MM.1S (cell line): ENCODE measurements around the gene PKNOX1.

ENCODE experiments used
- DNase-seq: peaks from one replicate; pipeline ENCODE4 v3.0.0-alpha.2; 2015
- H2AFZ ChIP-seq: fragments of 300-600 bp; sonication (generic); 2 replicates; pipeline ENCODE4 v1.6.0; 2016; ENCODE audit warnings: antibody characterized with exemption, low read length
- H3F3A ChIP-seq: fragments of 300-600 bp; sonication (generic); 2 replicates; pipeline ENCODE4 v1.6.1; 2016; ENCODE audit warnings: mild to moderate bottlenecking, antibody characterized with exemption, low read length, moderate library complexity, mixed read lengths; ENCODE audit not compliant: insufficient read depth
- H3K27ac ChIP-seq: fragments of 300-600 bp; sonication (generic); 2 replicates; pipeline ENCODE4 v1.5.1; 2016; ENCODE audit warnings: mild to moderate bottlenecking, low read length
- H3K27me3 ChIP-seq: fragments of 300-600 bp; sonication (generic); replicated peaks from 2 replicates; pipeline ENCODE4 v1.6.0; 2016; ENCODE audit warnings: low read length; ENCODE audit not compliant: insufficient read depth
- H3K36me3 ChIP-seq: fragments of 300-600 bp; sonication (generic); replicated peaks from 2 replicates; pipeline ENCODE4 v1.6.1; 2016; ENCODE audit warnings: mild to moderate bottlenecking, low read length, mixed read lengths; ENCODE audit not compliant: insufficient read depth
- H3K4me1 ChIP-seq: fragments of 300-600 bp; sonication (generic); 2 replicates; pipeline ENCODE4 v1.6.1; 2016; ENCODE audit warnings: low read length, mixed read lengths
- H3K4me2 ChIP-seq: fragments of 300-600 bp; sonication (generic); 2 replicates; pipeline ENCODE4 v1.6.0; 2016; ENCODE audit warnings: low read depth, low read length
- H3K4me3 ChIP-seq: fragments of 300-600 bp; sonication (generic); 2 replicates; pipeline ENCODE4 v1.5.1; 2016; ENCODE audit warnings: low read length, mixed read lengths
- H3K79me2 ChIP-seq: fragments of 300-600 bp; sonication (generic); 2 replicates; pipeline ENCODE4 v1.6.1; 2016; ENCODE audit warnings: mixed run types, low read length, mixed read lengths
- H3K9ac ChIP-seq: fragments of 300-600 bp; sonication (generic); 2 replicates; pipeline ENCODE4 v1.6.1; 2016; ENCODE audit warnings: low read length, mixed read lengths
- H3K9me2 ChIP-seq: fragments of 300-600 bp; sonication (generic); replicated peaks from 2 replicates; pipeline ENCODE4 v1.6.1; 2016; ENCODE audit warnings: mild to moderate bottlenecking, low read length, mixed read lengths; ENCODE audit not compliant: insufficient read depth
- H3K9me3 ChIP-seq: fragments of 300-600 bp; sonication (generic); replicated peaks from 2 replicates; pipeline ENCODE4 v1.6.1; 2016; ENCODE audit warnings: mild to moderate bottlenecking, low read length, mixed read lengths; ENCODE audit not compliant: insufficient read depth
- H4K20me1 ChIP-seq: fragments of 300-600 bp; sonication (generic); 2 replicates; pipeline ENCODE4 v1.6.1; 2016; ENCODE audit warnings: mild to moderate bottlenecking, low read length, moderate library complexity, mixed read lengths; ENCODE audit not compliant: insufficient read depth
- EZH2 ChIP-seq: fragments of 300-600 bp; sonication (generic); optimal IDR thresholded peaks from 2 replicates; pipeline ENCODE3; 2017; ENCODE audit warnings: low read depth, mild to moderate bottlenecking, antibody characterized with exemption, low read length, mixed read lengths
- EZH2phosphoT487 ChIP-seq: fragments of 300-600 bp; sonication (generic); IDR thresholded peaks from 2 replicates; pipeline ENCODE4 v1.6.1; 2018; ENCODE audit warnings: antibody characterized with exemption, low read length
- TF ChIP-seq, protein P1 (sequence below): fragments of 300-600 bp; sonication (generic); IDR thresholded peaks from 2 replicates; pipeline ENCODE4 v1.5.1; 2016; ENCODE audit warnings: antibody characterized with exemption, low read length, mixed read lengths

PKNOX1 gene

DNA sequence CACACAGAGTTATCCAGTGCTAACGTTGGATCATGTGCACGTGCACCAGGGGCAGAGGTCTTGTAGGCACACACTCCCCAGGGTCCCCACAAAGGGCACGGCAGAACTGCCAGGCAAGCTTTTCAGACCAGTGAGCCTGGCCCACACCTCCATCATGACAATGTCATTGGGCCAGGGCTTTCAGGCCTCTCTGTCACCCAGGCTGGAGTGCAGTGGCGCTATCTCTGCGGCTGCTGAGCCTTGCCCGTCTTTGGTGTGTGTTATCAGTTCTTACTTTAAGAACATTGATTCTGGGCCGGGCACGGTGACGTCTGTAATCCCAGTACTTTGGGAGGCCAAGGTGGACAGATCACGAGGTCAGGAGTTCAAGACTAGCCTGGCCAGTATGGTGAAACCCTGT, 44.2 kb downstream of the PKNOX1 start:
- H3K79me2 ChIP-seq: no peaks in the 10 kb centered on the region
- no peaks in the 10 kb centered on the region; the same call in 1 of the 2 replicates for H3K36me3 ChIP-seq
- H3K27me3 ChIP-seq: no peaks in the 10 kb centered on the region
- no peak for DNase-seq
- H3K9me2 ChIP-seq: no peaks in the 10 kb centered on the region
- no peak overlapping the region for H3K4me3 ChIP-seq
- no peaks in the 10 kb centered on the region for H3K4me1 ChIP-seq
- no peak overlapping the region for H2AFZ ChIP-seq
- no peak overlapping the region for H3K9ac ChIP-seq
- TF ChIP-seq, protein P1, sequence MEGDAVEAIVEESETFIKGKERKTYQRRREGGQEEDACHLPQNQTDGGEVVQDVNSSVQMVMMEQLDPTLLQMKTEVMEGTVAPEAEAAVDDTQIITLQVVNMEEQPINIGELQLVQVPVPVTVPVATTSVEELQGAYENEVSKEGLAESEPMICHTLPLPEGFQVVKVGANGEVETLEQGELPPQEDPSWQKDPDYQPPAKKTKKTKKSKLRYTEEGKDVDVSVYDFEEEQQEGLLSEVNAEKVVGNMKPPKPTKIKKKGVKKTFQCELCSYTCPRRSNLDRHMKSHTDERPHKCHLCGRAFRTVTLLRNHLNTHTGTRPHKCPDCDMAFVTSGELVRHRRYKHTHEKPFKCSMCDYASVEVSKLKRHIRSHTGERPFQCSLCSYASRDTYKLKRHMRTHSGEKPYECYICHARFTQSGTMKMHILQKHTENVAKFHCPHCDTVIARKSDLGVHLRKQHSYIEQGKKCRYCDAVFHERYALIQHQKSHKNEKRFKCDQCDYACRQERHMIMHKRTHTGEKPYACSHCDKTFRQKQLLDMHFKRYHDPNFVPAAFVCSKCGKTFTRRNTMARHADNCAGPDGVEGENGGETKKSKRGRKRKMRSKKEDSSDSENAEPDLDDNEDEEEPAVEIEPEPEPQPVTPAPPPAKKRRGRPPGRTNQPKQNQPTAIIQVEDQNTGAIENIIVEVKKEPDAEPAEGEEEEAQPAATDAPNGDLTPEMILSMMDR: no peak
- no peak for TF ChIP-seq EZH2phosphoT487
- no peak for TF ChIP-seq EZH2
- H3K4me2 ChIP-seq: no peak overlapping the region
- no peaks in the 10 kb centered on the region for H3F3A ChIP-seq
- H3K9me3 ChIP-seq: no peaks in the 10 kb centered on the region
- no peaks in the 10 kb centered on the region for H4K20me1 ChIP-seq
- no peak overlapping the region for H3K27ac ChIP-seq

DNA sequence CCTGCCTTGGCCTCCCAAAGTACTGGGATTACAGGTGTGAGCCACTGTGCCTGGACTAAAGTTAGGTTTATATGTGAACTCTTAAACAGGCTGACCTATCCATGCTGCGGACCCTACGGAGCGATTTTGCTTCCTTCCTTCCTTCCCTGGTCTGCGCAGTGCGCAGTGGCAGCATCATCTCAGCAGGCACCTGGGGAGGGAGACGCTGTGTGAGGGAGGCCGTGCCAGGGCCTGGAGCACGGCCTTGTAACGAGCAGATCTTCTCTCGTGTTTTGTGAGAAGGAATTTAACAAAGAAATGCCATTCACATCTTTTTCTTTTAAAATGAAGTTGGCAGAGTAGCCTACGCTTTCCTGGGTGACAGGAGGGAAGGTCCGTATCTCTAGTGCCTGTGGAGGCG, 45.8 kb downstream of the PKNOX1 start:
- Histone ChIP-seq H3K4me2 (no peak overlapping the region), H3K27me3 (no peaks in the 10 kb centered on the region), H3K4me3 (no peak overlapping the region), H3K4me1 (no peaks in the 10 kb centered on the region), H2AFZ (no peak overlapping the region), H3K9me3 (no peaks in the 10 kb centered on the region), H3K79me2 (no peaks in the 10 kb centered on the region), H3K36me3 (no peaks in the 10 kb centered on the region; the same call in 1 of the 2 replicates), H3F3A (no peaks in the 10 kb centered on the region), H3K27ac (no peak overlapping the region), H3K9ac (no peak overlapping the region), H4K20me1 (no peaks in the 10 kb centered on the region), H3K9me2 (no peaks in the 10 kb centered on the region)
- no peak for DNase-seq
- TF ChIP-seq EZH2phosphoT487 (no peak), EZH2 (no peak)
- TF ChIP-seq, protein P1: no peak

DNA sequence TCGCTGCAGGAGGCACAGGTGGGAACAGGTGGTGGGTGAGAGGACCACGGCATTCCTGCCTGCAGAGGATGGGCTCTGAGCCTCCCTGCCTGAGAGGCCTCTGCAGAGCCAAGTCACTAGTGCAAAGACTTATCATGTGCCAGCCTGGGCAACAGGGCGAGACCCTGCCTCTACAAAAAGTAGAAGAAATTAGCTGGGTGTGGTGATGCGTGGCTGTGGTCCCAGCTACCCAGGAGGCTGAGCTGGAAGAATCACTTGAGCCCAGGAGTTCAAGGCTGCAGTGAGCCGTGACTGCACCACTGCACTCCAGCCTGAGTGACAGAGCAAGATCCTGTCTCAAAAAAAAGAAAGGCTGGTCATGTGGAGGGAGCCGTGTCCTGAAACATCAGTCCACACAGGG, 46.4 kb downstream of the PKNOX1 start:
- no peak for TF ChIP-seq EZH2
- TF ChIP-seq, protein P1: no peak
- no peak for TF ChIP-seq EZH2phosphoT487
- H3K9ac ChIP-seq: no peak overlapping the region
- no peaks in the 10 kb centered on the region for H3K27me3 ChIP-seq
- H2AFZ ChIP-seq: no peak overlapping the region
- no peaks in the 10 kb centered on the region for H3K4me1 ChIP-seq
- no peaks in the 10 kb centered on the region; the same call in 1 of the 2 replicates for H3K36me3 ChIP-seq
- H3K9me3 ChIP-seq: no peaks in the 10 kb centered on the region
- H3K9me2 ChIP-seq: no peaks in the 10 kb centered on the region
- no peak overlapping the region for H3K4me2 ChIP-seq
- DNase-seq: no peak
- H3K4me3 ChIP-seq: no peak overlapping the region
- H3K27ac ChIP-seq: no peak overlapping the region
- no peaks in the 10 kb centered on the region for H3F3A ChIP-seq
- no peaks in the 10 kb centered on the region for H3K79me2 ChIP-seq
- H4K20me1 ChIP-seq: no peaks in the 10 kb centered on the region
